NCI-H446 (cell line): ENCODE measurements around the gene KRTAP10-1.
"Not testable (repeated sequence)": the region's sequence is repeated elsewhere in the genome, so short reads cannot be mapped to it uniquely, and the experiment has no call there.

Experiments used
- DNase-seq, 2 experiments: peaks; one replicate each; lab custom pipeline; 2025; lab: John Stamatoyannopoulos, UW

The KRTAP10-1 gene, protein sequence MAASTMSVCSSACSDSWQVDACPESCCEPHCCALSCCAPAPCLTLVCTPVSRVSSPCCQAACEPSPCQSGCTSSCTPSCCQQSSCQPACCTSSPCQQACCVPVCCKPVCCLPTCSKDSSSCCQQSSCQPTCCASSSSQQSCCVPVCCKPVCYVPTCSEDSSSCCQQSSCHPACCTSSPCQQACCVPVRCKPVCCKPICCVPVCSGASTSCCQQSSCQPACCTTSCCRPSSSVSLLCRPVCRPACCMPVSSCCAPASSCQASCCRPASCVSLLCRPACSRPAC

DNA sequence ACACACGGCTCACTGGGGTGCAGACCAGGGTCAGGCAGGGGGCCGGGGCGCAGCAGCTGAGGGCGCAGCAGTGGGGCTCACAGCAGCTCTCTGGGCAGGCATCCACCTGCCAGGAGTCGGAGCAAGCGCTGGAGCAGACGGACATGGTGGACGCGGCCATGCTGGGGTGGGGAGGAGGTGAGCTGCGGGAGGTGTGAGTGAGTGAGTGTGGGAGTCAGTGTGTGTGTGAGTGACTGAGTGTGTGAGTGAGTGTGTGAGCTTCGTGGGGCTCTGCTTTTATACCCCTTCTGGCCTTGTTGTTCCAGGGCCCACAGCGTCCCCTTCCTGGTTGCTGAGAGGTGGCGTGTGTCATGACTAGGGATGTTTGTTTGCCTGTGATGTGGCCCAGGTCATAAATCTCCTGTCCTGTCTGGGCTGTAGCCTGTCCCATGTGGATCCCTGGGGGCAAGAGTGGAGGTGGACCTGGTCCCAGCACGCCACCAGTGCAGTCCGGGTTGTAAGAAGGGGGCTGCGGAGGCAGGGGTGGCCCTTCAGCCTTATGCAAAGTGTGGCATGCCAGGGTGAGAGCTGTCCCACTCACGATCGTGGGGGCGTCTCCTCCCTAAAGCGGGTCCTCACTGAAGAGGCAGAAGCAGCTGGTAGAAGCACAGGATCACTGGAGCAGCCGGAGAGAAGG, at the start of gene KRTAP10-1:
KRTAP10-1 (minus strand) TSS at position 205 of the 676 bp plus-strand sequence; CDS start at position 160, 45 bp downstream.
- no peak for DNase-seq

DNA sequence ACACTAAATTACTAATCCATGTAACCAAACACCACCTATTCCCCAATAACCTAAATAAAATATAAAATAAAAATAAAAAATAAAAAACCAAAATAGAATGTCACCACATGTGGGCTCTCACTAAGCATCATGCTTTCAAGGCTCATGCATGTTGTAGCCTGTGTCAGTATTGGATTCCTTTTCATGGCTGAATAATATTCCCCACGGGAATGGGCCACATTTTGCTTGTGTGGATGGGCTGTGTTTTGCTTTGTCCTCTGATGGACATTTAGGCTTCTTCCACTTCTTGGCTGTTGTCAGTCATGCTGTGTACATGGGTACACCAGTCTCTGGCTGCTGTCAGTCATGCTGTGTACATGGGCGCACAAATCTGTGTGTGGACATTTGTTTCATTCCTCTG, 49.1 kb upstream of the KRTAP10-1 start:
- no peak for DNase-seq

GRCh38 chr21:44585892-44586291, 45.9 kb upstream of the KRTAP10-1 start:
- DNase-seq, result no peak

- no peak for DNase-seq
Observed at GRCh38 chr21:44583800-44584147, 43.8 kb upstream of the KRTAP10-1 start.

DNA sequence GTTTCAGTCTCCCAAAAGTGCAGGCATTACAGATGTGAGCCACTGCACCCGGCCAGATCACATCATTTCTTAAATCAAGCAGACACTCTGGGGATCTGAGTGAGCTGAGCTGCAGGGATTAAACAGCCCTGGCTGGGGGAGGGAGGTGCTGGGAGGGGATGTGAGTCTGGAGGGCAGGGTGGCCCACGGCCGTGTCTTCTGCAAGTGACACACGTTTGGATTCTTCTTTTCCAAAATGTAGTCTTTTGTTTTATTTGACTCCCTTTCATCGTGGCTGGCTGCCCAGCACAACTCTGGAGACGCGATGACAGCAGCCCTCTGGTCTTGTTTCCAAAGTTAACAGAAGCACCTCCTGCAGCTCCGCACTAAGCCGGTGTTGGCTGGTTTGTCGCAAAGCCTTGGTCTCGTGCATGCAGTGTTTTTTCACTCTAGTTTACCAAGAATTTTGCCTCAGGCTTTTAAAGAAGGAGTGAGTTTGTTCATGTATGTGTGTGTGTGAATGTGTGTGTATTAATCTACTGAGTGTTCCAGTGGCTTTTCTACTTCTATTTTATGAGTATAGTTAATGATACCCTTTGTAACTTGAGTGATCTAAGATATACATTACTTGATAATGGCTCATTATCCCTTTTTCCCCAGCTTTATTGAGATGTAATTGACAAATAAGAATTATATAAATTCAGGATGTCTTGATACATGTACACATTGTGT, 43.2 kb upstream of the KRTAP10-1 start:
- DNase-seq, result no peak

DNA sequence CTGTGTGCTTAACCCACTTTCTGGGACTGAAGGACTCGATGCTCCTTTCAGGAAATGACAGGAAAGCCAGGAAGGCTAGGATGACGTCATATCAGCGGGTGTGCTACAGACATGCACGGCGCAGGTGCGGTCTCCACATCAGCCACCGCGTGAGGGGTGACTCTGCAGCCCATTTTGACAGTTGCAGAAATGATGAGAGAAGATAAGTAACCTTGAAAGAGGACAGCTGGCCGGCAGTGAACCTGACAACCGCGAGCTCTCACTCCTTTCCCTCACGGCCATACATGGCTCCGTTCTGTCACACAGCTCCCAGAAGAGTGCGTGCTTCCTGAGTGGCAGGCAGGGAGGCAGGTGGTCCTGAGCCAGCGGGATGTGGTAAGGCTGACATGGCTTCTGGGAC, 42.1 kb upstream of the KRTAP10-1 start:
- DNase-seq, result no peak

GRCh38 chr21:44581158-44581557, 41.2 kb upstream of the KRTAP10-1 start:
- no peak for DNase-seq

- not testable (repeated sequence) for DNase-seq
Observed at GRCh38 chr21:44580231-44580821, 40.3 kb upstream of the KRTAP10-1 start, which contains the start of gene KRTAP10-5. KRTAP10-5 (minus strand) TSS chr21:44580604; CDS start chr21:44580578, 26 bp downstream.

GRCh38 chr21:44579833-44580144, 39.8 kb upstream of the KRTAP10-1 start:
- DNase-seq, result no peak

DNA sequence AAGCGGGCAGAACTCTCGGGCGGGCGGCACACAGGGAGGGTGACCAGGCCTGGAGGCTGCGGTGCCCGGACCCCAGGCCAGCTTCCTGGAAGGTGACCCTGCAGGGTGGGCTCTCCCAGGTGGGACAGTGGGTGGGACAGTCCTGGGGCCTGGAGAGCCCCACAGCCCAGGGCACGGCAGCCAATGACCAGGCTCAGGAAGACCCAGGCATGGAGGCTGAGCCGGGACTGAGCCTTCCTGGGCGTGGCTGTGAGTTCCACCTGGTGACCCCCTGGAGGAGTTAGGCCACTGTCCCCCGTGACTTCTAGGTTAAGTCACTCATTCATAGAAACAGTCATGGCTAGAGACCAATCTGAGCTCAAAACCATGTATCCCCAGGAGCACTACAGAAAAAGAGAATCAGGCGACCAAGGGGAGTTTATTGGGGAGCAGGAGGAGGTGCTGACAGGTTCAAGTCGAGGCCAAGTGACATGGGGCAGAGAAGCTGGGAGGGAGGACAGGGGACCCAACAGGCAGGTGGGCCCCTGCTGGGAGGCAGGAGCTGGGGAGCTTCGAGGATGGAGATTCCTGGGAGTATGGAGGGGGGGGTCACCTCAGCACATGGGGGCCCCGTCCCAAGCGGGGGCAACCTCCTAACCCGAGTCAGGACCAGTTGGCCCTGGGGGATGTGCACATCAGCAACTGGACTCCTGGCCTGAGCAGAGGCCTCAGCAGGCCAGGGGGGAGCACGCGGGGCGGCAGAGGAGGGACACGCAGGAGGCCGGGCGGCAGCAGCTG, 39.2 kb upstream of the KRTAP10-1 start:
- no peak for DNase-seq

- DNase-seq, result no peak
Observed at GRCh38 chr21:44578371-44579055, 38.5 kb upstream of the KRTAP10-1 start.

DNA sequence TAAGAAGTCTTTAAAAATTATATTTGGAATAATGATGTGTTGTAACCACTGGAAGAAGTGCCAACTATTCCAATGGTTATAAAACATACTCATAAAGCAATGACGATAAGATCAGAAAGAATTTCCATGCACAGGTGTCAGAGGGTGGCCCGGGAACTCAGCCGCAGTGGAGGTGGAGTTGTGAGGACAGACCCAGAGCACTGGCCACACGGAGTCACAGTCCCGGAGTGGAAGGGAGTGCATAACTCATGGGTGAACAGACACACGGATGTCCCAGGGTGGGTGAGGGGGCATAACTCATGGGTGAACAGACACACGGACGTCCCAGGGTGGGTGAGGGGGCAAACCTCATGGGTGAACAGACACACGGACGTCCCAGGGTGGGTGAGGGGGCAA, 36.0 kb upstream of the KRTAP10-1 start:
- DNase-seq, result no peak

DNA sequence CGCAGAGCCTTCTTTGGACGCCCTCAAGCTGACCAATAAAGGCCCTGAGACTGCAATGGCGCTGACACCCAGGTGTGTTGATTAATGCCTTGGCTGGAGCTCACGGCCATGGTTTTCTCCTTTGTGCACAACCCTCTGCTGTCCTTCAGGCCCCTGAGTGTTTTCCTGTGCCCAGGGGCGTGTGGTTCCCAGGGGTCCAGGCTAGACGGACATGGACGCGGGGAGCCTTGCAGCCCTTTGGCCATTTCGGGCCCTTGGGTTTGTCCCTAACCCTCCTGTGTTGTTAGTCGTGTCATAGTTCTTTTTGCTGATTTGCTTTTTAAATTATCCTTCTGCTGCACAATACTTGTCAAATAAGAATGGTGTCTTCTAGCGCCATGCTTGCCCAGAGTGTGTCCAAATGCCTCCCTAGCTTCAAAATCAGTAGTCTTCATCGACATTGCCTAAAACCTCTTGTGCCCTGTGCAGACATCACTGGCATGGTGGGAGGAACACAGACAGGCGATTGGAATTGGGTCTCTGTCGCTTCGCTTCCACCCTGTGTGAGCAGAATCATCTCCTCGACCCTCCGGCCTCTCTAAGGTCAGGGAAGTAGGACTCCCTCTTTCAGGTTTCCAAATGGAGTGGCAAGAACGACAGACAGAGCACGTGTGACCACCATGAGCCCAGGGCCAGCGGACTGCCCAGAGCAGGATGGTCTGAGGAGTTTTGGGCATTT, 35.5 kb upstream of the KRTAP10-1 start:
- DNase-seq, result no peak

DNA sequence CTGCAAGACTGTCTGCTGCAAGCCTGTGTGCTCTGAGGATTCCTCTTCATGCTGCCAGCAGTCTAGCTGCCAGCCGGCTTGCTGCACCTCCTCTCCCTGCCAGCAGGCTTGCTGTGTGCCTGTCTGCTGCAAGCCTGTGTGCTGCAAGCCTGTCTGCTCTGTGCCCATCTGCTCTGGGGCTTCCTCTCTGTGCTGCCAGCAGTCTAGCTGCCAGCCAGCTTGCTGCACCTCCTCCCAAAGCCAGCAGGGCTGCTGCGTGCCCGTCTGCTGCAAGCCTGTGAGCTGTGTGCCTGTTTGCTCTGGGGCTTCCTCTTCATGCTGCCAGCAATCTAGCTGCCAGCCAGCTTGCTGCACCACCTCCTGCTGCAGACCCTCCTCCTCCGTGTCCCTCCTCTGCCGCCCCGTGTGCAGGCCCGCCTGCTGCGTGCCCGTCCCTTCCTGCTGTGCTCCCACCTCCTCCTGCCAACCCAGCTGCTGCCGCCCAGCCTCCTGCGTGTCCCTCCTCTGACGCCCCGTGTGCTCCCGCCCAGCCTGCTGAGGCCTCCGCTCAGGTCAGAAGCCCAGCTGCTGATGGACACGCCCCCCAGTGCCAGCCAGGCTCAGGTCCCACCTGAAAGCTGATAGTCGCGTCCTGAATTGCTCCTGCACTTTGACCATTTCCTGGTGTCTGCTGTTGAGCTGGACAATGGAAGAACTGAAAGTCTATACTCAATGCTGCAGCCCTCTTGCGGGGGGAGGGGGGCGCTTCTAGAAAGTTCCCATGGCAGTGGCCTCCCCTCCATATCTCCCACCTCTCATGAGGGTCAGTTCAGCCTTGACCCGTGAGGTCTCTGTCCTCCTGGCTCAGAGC, 34.7 kb upstream of the KRTAP10-1 start:
- no peak for DNase-seq

- DNase-seq, result not testable (repeated sequence)
Observed at GRCh38 chr21:44573630-44574456, 33.8 kb upstream of the KRTAP10-1 start, which contains the start of gene KRTAP10-4. KRTAP10-4 (plus strand) TSS chr21:44573729; CDS start chr21:44573759, 30 bp downstream.

GRCh38 chr21:44572959-44573583, 33.1 kb upstream of the KRTAP10-1 start:
- no peak for DNase-seq

DNA sequence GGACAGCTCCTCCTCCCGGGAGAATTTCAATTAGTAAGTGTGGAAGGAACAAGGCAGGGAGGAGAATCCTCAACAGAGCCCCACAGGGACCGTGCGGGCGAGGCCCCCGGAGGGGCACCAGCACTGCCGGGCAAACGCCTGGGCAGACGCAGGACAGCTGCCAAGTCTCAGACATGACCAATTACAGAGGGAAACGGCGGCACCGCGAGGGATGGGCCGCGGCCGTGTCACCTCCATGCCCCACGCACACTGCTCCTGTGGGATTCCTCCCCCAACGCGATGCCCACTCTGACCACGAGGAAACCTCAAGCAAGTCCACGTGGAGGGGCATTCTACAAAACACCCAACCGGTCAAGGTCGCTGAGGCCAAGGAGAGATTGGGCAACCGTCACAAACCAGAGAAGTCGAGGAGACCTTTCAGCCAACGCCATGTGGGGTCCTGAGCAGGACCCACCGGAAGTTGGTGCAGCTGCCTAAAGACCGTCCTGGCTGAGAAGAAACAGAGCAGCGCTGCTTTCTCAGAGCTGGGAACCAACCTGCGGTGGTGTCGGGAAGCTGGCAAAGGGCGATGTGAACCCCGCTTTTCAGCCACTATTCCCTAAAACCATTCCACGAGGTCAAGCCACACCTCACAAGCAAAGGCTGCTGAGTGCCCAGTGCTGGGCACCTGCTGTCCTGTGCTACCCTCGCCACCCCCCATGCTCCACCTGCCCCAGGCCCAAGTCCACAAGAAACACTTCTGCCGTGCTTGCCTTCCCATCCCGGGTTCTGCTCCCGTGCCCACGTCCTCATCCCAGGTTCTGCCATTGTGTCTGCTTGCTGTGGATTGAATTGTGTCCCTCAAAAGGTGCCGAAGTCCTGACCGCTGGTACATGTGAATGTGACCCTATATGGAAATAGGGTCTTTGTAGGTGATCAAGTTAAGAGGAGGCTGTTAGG, 32.1 kb upstream of the KRTAP10-1 start:
- DNase-seq, result no peak
